Adrenal gland (tissue), 12 donors: ENCODE data around the gene COL26A1. TPM values are rescaled to one million over a fixed set of nuclear protein-coding genes. Genes with fewer than 3 reads are reported as not detected.
A peak's percentile ranks its signal among the peaks of the same experiment; 100 is the strongest.
"Not testable (repeated sequence)": the region's sequence is repeated elsewhere in the genome, so short reads cannot be mapped to it uniquely, and the experiment has no call there.

Experiments used
- DNase-seq, 7 donors: peaks; one replicate each; pipeline ENCODE4 v3.0.0-alpha.2; 2019 to 2020
- H3K27ac ChIP-seq, 5 donors: fragments of 200-600 bp; sonication (generic) in 4 of 5; 1 replicate in 3 of 5; 2 replicates in 2 of 5; pipeline versions ENCODE4 v1.5.1 to v1.8.0; 2016 to 2020; ENCODE audit warnings: mild to moderate bottlenecking in 1 of 5
- H3K27me3 ChIP-seq: fragments of 200-600 bp; 2 replicates; pipeline ENCODE4 v1.8.0; 2021
- H3K36me3 ChIP-seq, 2 donors: fragments of 200-600 bp; replicated peaks in 1 of 2; 1 replicate in 1 of 2; 2 replicates in 1 of 2; pipeline versions ENCODE4 v1.5.1 to v1.8.0; 2018 to 2022
- H3K4me1 ChIP-seq, 2 donors: fragments of 200-600 bp; replicated peaks in 1 of 2; 1 replicate in 1 of 2; 2 replicates in 1 of 2; pipeline versions ENCODE4 v1.5.1 to v1.8.0; 2018 to 2021
- H3K4me3 ChIP-seq, 4 donors: fragments of 200-600 bp; sonication (generic) in 3 of 4; one replicate each; pipeline ENCODE4 v1.5.1; 2016 to 2018
- H3K9me3 ChIP-seq, 3 donors: fragments of 200-600 bp; sonication (generic) in 1 of 3; replicated peaks in 1 of 3; 1 replicate in 2 of 3; 2 replicates in 1 of 3; pipeline versions ENCODE4 v1.5.1 to v1.8.0; 2016 to 2021
- POLR2A ChIP-seq, 2 donors: fragments of 450-650 bp; IDR thresholded peaks; one replicate each; pipeline ENCODE4 v1.6.1; 2017; ENCODE audit warnings: antibody characterized with exemption in 2 of 2, mild to moderate bottlenecking in 2 of 2, moderate library complexity in 1 of 2
- WGBS, 4 donors: extraction: QIAGEN DNeasy Blood & Tissue Kit in 2 of 4; methylation state at CpG; one replicate each; pipeline versions ENCODE4 v1.1.5 to v1.1.7; 2013 to 2017; 5-methylcytosine and 5-hydroxymethylcytosine counted together
- intact Hi-C, 2 donors: fragments of 100-400 bp; cut with DNase I; formaldehyde crosslinking; loops; one replicate each; pipeline versions ENCODE4 v1.14.1 to v1.15.0; 2022 to 2023
- polyA plus RNA-seq, 3 donors: library from polyadenylated mRNA; stranded (reverse); fragments of 200-250 nt in 2 of 3; fragments of 350-450 nt in 1 of 3; fragmentation: Illumina TruSeq in 1 of 3; extraction: RNeasy Lipid Tissue Mini Kit (QIAGEN cat#74804) in 1 of 3; gene quantifications; one replicate each; pipeline ENCODE4 v1.2.3, GENCODE V29; 2013 to 2014
- total RNA-seq, 9 donors: library from RNA; depleted of rRNA in 4 of 9; stranded (reverse); fragments of >200 nt in 4 of 9; fragments of 120-200 nt in 1 of 9; fragmentation: NEBNext Ultra II Directional in 1 of 9; extraction: Animal tissue kit (Norgen Biotek cat#: 25700) in 1 of 9; gene quantifications; one replicate each; pipeline versions ENCODE4 v1.1.0 to v1.2.4, GENCODE V29; 2013 to 2023
- TF ChIP-seq, protein P1 (sequence below), 6 experiments: fragments of 450-650 bp in 4 of 6; fragments of 200-600 bp in 2 of 6; sonication (generic) in 1 of 6; IDR thresholded peaks; 1 replicate in 5 of 6; 2 replicates in 1 of 6; pipeline versions ENCODE4 v1.5.1 to v1.8.0; 2016 to 2021; ENCODE audit warnings: antibody characterized with exemption in 6 of 6, mild to moderate bottlenecking in 2 of 6, moderate library complexity in 1 of 6
- donor health status: healthy with polysubstance abuse.
- donor health status: Bipolar disorder and iron deficiency.
- donor health status: DM: yes; HTN: yes; CAD: no.
- donor health status: DM: no; HTN: no; CAD: no.
- donor health status: DM: no; HTN: no; CAD: no.
- donor health status: DM: yes; HTN: yes; CAD: no.

The COL26A1 gene
- total and polyA plus RNA-seq, 12 donors, result 0.64 to 18.8 (median 4.6) TPM

DNA sequence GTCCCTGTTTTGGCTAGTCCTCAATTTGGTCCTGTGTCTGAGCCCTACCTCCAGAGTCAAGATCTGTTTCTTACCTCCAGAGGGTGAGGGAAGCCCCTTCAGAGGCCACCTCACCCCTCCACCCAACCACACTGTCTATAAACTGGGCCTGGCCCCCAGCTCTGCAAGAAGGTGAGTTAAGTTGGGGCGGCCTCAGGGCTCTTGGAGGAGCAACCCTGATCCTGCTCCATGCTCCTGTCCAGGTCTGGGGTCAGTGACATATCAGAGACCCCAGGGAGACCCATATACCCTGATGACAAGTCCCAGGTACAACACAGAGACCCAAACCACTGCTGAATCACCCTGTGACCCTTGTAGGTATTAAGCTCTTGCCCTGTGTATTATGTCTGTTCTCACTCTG is 196.9 kb downstream of the COL26A1 start:
- no peak overlapping the region for H3K4me3 ChIP-seq
- H3K27me3 ChIP-seq, result no peaks in the 10 kb centered on the region
- no peaks in the 10 kb centered on the region for H3K9me3 ChIP-seq
- no peak overlapping the region for H3K27ac ChIP-seq
- intact Hi-C loops, result no loop called here
- DNase-seq, result peak in 1 of 7 donors; percentile 8
- 95 to 100% methylated on average over 1 of the region's 1 CpG; no CpG with 5 or more reads in 2 of the 4 donors for WGBS, 4 donors
- no peaks in the 10 kb centered on the region for H3K4me1 ChIP-seq
- H3K36me3 ChIP-seq, result no peaks in the 10 kb centered on the region
- TF ChIP-seq POLR2A (IDR thresholded peaks at IDR 0.05), result no peak
- TF ChIP-seq, protein P1, sequence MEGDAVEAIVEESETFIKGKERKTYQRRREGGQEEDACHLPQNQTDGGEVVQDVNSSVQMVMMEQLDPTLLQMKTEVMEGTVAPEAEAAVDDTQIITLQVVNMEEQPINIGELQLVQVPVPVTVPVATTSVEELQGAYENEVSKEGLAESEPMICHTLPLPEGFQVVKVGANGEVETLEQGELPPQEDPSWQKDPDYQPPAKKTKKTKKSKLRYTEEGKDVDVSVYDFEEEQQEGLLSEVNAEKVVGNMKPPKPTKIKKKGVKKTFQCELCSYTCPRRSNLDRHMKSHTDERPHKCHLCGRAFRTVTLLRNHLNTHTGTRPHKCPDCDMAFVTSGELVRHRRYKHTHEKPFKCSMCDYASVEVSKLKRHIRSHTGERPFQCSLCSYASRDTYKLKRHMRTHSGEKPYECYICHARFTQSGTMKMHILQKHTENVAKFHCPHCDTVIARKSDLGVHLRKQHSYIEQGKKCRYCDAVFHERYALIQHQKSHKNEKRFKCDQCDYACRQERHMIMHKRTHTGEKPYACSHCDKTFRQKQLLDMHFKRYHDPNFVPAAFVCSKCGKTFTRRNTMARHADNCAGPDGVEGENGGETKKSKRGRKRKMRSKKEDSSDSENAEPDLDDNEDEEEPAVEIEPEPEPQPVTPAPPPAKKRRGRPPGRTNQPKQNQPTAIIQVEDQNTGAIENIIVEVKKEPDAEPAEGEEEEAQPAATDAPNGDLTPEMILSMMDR (IDR thresholded peaks at IDR 0.05), result no peak

DNA sequence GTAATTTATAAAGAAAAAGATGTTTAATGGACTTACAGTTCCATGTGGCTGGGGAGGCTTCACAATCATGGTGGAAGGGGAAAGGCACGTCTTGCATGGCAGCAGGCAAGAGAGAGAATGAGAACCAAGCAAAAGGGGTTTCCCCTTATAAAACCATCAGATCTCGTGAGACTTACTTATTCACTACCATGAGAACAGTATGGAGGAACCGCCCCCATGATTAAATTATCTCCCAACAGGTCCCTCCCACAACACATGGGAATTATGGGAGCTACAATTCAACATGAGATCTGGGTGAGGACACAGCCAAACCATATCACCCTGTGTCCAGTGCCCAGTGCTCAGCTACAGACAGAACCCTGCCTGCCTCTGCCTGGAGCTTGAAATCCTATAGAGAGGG is 197.3 kb downstream of the COL26A1 start:
- H3K27ac ChIP-seq, H3K9me3 ChIP-seq, H3K4me1 ChIP-seq, H3K4me3 ChIP-seq, H3K36me3 ChIP-seq, intact Hi-C loops, H3K27me3 ChIP-seq: not testable (repeated sequence)
- peak in 1 of 7 donors; percentile 8 for DNase-seq
- WGBS, 4 donors, result 88 to 95% (median 93%) methylated on average over 3 of the region's 3 CpGs

DNA sequence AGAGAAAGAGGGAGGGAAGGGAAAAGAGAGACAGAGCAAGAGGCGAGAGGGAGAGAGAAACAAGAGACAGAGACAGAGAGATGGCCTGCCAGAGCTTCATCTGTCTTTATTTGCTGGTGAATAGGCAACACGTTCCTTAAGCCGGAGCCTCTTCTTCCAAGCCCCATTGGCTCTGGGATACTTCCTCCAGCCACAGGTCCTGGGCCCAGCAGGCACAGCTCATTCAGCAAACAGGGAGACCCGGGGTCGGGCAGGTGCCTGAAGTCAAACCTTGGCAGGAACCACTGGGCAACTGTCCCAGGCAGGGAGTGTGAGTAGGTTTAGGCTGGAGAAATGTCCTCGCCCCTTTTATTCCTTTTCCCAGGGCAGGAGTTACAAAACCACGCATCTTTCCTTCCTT is 198.2 kb downstream of the COL26A1 start:
- 50 to 75% (median 64%) methylated on average over 7 of the region's 7 CpGs for WGBS, 4 donors
- no peak overlapping the region for H3K27ac ChIP-seq
- no peaks in the 10 kb centered on the region for H3K36me3 ChIP-seq
- DNase-seq, result peak in 2 of 7 donors; percentile 31 to 33
- no peaks in the 10 kb centered on the region for H3K4me1 ChIP-seq
- no peak overlapping the region for H3K4me3 ChIP-seq
- TF ChIP-seq, protein P1 (IDR thresholded peaks at IDR 0.05), result no peak
- no peak for TF ChIP-seq POLR2A (IDR thresholded peaks at IDR 0.05)
- no peaks in the 10 kb centered on the region for H3K27me3 ChIP-seq
- intact Hi-C loops, result no loop called here
- no peaks in the 10 kb centered on the region for H3K9me3 ChIP-seq

DNA sequence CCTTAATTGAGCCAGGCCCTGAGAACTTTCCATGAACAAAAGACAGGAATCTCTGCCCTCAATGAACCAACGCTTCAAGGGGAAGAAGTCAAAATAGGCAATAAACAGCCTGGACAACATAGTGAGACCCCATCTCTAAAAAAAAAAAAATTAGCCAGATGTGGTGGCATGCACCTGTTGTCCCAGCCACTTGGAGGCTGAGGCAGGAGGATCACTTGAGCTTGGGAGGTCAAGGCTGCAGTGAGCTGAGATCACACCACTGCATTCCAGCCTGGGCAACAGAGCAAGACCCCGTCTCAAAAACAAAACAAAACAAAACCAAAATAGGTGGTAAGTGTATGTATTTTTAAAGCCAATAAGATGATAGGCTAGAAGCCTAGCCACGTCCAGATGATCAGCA is 198.6 kb downstream of the COL26A1 start:
- intact Hi-C loops, H3K27me3 ChIP-seq, H3K4me1 ChIP-seq, H3K27ac ChIP-seq, H3K9me3 ChIP-seq, H3K36me3 ChIP-seq, DNase-seq, H3K4me3 ChIP-seq: not testable (repeated sequence)
- WGBS, 4 donors, result 62 to 84% (median 77%) methylated on average over 3 of the region's 3 CpGs

DNA sequence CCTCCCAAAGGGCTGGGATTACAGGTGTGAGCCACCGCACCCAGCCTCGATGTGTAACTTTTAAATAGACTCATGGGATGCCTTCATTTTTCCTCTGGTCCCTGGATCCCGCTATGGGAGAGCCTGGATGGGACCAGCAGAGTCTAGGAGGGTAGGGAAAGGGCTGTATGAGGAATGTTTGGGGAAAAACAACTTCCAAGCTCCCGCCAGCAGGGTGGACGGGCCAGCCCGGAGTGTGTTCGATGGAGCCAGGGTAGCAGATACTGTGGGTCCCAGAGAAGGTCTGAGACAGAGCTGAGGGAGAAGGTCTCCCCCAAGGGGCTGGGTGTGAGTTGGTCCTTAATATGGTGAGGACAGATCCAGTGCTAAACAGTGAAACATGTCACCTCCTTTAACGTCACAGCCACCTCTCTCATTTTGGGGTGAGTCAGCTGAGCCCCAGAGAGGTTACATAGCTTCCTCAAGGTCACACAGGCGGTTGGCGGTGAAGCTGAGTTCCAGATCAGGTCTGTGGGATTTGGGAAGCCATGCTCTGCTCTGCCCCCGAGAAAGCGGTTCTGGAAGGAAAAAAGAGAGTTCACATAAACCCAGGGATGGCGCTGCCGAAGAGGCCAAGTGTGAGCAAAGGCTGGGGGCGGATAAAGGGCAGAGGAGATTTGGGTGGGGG is 200.0 kb downstream of the COL26A1 start:
- intact Hi-C loops, result no loop called here
- peak in 4 of 7 donors; percentile 27 to 53 (median 50) for DNase-seq
- Histone ChIP-seq H3K27me3 (no peaks in the 10 kb centered on the region), H3K27ac (no peak overlapping the region), H3K4me3 (no peak overlapping the region), H3K4me1 (no peaks in the 10 kb centered on the region), H3K9me3 (no peaks in the 10 kb centered on the region), H3K36me3 (no peaks in the 10 kb centered on the region)
- 67 to 72% (median 69%) methylated on average over 15 of the region's 15 CpGs for WGBS, 4 donors
- TF ChIP-seq, protein P1 (IDR thresholded peaks at IDR 0.05), result no peak
- TF ChIP-seq POLR2A (IDR thresholded peaks at IDR 0.05), result no peak
